Activated CD8-positive, alpha-beta memory T cell treated with anti-CD3 and anti-CD28 coated beads, Interleukin-2, amount 50 U/mL, for 48 hours (primary cell): ENCODE data around the gene CACHD1.
"Not testable (repeated sequence)": the region's sequence is repeated elsewhere in the genome, so short reads cannot be mapped to it uniquely, and the experiment has no call there.

Experiments used
- DNase-seq: peaks from one replicate; pipeline ENCODE4 v3.0.0-alpha.2; 2020

CACHD1 gene

GRCh38 chr1:64599242-64599641 is 129.3 kb downstream of the CACHD1 start:
- no peak for DNase-seq

DNA sequence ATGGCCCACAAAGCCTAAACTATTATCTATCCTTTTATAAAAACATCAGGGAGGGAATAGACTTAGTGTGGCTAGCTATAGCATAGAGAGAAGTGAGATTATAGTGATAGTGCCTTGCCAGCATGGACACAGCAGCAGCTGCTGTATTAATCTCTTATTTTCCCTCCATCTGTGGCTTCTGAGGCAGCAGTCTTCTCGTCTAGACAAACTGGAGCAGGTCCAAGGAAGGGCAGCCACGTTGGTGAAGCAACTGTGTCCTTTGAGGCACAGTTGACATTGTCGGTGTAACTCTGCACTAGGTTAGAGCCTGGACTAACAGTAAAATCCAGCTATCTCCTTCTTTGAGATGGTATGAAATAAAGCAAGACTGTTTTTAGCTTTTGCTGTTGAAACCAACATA is 131.3 kb downstream of the CACHD1 start:
- DNase-seq: no peak

DNA sequence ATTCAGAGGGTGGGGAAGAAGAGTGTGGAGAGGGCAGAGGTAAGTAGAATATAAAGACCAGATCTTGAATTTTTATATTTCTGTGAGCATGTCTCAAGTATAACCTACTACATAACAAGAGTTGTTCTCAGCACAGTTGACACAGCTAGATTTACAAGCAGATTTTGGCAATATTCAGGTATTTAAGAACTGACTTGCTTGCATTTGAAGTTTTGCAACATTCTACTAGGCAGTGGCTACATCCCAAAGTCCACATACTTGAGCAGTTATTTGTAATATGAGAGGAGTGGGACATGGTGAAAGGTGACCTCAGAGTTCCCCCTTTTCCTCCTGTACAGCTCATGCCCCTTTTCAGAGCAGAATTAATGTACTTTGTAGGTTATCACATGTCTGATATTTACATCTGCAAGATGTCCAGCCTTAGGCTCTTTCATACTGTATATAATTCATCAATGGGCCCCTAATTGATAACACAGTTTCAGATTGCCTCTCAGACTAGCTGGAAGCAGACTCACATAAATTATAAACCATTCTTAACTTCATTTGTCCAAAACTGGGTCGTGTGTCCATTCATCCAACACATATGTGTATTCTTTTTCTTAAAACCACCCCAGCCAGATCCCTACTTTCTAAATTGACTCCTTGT is 138.2 kb downstream of the CACHD1 start:
- DNase-seq: no peak

DNA sequence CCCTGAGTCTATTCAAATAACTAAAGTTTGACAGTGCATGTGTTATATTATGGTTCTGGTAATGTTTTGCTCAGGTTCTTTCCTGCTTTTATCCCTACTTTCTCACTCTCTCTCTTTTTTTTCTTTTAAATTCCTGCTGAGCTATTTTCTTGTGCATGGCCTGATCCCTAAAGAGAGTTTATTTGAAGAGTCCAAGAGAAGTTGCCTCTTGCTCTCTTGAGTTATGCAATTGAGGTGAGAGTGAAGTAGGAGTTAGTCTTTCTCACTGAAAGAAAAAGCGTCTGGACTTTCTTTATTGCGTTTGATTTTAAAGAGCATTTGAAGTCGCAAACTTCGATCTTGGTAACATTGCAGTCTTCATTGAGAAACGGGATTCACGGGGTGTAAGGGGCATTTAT is 138.7 kb downstream of the CACHD1 start:
- no peak for DNase-seq

DNA sequence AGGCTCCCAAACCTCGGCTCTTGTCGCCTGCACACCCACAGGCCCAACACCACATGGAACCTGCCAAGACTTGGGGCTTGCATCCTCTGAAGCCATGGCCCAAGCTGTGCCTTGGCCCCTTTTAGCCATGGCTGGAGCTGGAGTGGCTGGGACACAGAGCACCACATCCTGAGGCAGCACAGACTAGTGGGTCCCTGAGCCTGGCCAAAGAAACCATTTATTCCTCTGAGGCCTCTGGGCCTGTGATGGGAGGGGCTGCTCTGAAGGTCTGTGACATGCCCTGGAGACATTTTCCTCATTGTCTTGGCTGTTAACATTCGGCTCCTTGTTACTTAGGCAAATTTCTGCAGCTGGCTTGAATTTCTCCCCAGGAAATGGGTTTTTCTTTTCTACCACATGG is 141.0 kb downstream of the CACHD1 start:
- DNase-seq: not testable (repeated sequence)

DNA sequence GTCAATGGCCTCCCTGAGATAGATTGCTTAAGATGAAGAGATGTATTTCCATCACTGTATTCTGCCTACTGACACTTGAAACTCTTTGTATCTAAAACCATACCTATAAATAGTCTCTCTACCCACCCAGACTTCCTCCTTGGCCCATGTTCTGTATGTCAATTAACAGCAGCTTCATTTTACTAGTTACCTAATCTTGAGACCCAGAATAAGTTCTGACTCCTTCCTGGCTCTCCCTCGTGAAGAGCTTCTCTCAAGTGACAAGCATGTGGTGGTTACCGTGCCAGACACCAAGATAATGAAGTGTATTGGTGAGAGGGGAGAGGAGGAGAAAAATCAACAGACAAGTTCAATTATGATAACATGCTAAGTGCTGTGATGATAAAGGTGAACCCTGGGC is 146.1 kb downstream of the CACHD1 start:
- no peak for DNase-seq

DNA sequence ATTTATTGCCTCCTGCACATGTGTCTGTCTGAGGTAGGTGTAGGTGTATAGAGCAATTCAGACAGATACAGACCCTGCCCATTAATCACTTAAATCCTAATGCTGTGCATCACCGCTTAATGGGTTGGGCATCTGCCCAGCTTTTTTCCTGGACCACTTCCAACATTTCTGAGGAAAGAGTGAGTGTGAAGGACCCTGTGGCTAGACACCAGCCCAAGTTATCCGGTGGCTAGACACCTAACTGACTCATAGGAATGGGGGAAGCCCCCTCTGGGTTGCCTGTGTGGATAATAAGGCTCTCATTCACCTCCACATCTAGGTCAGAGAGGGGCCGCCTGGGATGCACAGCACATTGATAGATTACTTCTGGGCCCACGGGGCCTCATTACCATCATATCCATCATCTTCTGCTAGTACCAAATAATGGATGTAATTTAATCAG is 153.8 kb downstream of the CACHD1 start:
- no peak for DNase-seq

DNA sequence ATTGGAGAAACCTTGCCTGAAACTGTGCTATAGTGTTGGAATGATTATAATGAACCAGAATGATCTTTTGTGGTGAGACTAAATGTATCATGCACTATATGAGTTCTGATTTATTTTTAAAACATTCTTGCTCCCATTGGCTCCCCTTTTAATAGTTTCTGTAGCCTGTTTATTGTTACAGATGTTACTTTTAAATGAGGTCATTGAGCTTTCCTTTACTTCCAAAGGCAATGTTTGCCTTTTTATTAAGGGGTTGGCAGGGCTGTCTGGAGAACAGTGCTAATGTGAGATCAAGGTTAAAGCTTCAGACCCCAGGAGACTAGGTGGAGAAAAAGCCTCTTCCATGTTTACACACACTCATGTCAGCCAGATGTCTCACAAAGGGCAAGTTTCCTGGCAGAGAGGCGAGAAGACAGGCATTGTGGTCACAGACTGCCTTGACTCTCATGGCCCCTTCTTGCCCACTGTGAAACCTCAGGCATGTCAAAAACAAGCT is 154.3 kb downstream of the CACHD1 start:
- DNase-seq: no peak

DNA sequence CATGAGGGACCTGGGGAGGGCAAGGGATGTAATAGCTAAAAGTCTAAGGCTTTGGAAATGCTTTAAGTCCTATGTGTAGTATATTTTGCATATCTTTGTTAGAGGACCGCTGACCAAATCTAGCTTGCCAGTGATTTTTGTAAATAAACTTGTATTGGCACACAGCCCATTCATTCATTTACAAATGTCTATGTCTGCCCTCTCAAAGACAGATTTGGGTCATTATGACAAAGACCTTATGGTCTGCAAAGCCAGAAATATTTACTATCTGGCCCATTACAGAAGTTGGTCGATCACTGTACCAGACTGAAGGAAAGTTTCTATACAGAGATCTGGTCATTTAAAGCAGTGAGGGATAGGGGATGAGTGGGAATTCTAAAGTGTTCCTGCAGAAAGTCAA is 154.9 kb downstream of the CACHD1 start:
- no peak for DNase-seq

GRCh38 chr1:64630611-64631010 is 160.7 kb downstream of the CACHD1 start:
- DNase-seq: no peak

DNA sequence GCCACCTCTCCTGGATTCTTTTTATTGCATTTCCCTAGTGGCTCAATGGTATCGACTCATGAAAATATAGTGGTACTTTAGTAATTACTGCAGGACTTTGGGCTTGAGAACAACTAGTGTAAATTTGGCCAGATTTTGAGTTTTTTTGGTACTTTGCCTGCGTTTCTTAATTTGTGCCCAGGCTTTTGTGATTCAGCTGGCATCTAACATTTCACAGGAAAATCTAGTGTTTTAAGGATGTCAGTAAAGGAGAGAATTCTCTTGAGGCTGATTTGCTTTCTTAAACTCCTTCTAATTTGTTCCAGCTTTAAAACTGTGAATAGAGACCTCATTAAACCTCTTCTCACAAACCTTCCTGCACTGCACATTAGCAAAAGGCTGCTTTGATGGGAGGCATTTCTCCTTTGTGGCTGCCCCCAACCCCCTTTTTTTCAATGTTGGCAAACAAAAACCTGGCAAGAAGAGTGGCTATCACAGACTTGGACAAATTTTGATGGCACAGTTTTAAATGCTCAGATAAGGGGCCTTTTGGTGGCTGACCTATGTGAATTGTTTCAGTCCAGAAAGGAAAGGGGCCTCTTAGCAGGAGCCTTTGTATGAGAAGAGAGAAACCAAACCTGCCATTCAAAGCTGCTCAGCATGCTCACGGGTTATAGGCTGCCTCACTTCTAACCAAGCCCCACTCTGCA is 161.6 kb downstream of the CACHD1 start:
- DNase-seq: no peak

DNA sequence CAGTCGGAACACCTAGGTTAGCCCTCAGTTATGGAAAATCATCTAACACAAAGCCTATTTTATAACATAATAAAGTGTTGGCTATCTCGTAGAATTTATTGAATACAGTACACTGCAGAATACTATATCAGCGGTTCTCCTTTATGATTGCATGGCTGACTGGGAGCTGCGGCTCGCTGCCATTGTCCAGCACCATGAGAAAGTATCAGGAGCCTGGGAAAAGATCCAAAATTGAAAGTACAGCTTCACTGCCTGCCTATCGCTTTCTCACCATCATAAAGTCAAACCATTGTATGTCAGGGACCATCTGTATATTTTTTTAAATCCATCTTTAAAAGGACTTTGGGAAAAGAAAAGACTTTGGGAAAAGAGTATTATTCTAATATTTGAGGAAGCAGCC is 163.0 kb downstream of the CACHD1 start:
- DNase-seq: no peak

GRCh38 chr1:64645735-64646134 is 175.8 kb downstream of the CACHD1 start:
- DNase-seq: no peak

GRCh38 chr1:64650411-64650810 is 180.5 kb downstream of the CACHD1 start:
- no peak for DNase-seq

- no peak for DNase-seq
These were observed 181.9 kb downstream of the CACHD1 start for GRCh38 chr1:64651841-64652240.

GRCh38 chr1:64653466-64653865 is 183.5 kb downstream of the CACHD1 start:
- DNase-seq: no peak

GRCh38 chr1:64654519-64655341 is 184.8 kb downstream of the CACHD1 start:
- no peak for DNase-seq

DNA sequence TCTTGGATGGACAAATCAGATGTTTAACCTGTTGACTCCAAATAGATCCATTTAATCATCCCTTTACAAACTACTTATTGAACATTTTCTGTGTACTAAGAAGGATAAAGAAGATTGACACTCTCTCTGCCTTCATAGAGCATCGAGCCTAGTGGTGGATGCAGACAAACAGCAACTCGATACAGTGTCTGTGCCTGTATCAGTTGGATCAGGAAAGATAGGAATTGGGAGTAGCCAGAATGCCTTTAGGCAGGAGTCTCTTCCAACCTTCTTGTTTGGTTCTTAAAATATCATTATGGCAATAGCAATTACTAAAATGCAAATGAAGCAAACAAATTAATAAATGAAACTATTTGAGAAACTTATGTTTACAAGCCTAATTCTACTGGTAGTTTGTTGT is 185.9 kb downstream of the CACHD1 start:
- DNase-seq: no peak

DNA sequence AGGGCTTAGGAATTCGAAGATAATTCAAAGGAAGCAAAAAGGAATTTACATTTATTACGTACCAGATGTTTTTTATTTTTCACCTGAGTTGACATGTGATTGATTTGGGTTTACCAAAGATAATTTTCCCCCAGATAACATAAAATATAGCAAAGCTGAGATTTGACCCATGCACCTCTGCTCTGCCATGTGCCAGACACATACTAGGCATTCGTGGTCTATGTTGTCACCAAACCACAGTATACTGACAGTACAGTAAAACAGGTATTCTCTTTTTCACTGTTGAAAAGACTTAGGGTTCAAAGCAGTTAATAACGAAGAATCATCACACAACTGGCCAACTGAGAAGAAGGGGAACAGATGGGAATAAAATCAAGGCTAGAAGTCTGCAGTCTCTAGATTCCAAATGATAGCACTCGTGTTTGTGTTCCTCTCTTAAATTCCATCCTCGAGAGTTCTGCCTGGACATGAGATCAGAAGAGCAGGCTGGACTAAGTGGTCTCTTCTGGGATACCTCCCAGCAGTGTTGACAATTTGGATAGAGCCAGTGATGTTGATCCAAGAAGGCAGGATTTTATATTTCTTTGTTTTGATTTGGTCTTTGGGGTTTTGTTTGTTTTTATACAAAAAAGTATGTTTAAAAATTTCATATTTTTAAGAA is 189.7 kb downstream of the CACHD1 start:
- no peak for DNase-seq

DNA sequence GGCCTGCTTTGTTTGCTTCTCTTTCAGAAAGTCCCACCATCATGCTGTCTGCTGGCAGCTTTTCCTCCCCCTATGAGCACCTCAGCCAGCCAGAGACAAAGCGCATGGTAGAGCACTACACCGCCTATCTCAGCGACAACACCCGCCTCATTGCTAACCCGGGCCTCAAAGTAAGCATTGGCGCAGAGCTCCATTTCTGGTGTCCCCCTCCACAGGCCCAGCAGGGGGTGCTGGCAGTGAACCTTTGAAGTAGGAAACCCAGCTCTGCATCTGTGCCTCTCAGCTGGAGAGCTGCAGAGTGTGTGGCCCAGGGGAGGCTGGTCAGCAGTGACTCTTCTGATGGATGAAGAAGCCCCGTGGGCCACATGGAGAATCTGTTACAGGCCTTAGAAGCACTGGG is 193.7 kb downstream of the CACHD1 start:
- no peak for DNase-seq

DNA sequence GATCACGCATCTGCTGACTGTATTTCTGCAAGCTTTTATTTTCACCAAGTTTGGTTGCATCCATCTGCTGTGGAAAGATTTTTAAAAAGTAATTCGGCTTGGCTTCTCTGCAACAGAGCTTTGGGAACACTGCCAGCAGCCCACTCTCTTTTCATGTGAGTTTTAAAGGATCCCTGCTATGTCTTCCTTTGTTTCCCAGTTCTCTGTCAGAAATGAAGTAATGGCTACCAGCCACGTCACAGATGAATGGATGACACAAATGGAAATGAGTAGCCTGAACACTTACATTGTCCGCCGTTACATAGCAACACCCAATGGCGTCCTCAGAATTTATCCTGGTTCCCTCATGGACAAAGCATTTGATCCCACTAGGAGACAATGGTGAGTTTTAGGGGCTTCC is 194.4 kb downstream of the CACHD1 start:
- no peak for DNase-seq

DNA sequence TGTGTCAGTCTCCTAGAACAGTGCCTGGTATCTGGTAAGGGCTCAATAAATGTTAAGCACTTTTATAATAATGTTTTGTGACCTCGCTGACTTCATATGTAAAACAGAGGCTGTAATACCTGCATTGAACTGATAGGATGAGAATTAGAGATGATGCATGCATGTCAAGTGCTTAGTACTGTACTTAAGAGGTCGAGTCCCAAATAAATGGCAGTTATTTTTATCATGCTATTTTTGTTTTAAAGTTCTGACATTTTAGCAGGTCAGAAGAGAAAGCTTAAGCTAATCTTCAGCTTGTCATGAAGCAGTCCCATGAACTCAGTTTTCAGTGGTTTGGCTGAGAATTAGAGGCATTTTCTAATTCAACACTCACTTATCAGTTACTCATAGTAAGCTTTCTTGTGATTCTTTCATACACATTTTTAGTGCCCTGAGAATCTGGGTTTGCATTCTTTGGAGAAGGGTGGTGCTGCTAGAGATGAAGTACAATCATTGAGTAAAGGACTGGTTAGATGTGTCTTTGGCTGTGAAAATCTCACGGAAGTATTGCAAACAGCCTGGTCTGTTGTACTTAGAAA is 199.3 kb downstream of the CACHD1 start:
- no peak for DNase-seq
